NCI-H2227 (cell line): ENCODE measurements around the gene ISCU.

Experiments used
- DNase-seq: peaks from one replicate; lab custom pipeline; 2025; ENCODE audit not compliant: unreplicated experiment; lab: John Stamatoyannopoulos, UW

The ISCU gene

DNA sequence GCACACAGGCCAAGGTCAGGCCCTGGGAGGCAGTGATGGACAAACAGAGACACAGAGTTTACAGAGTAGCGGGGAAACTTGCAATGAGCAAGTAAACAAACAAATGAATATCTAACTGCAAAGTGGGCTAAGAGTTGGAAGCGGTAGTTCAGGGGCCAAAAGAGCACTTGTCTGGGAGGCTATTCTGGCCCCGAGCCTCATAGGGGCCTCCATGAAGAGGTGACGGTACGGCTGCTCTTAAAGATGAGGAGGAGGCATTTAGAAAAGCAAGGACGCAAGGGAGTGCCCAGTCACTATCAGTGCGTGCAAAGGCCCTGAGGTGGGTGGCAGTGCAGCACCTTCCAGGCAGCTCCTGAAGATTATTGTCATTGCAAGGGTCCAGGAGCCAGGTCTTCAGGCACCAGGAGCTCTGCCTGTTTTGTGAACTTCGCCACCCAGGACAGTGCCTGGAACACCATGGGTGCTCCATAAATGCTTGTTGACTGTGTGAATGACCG is 39.9 kb downstream of the ISCU start:
- DNase-seq: no peak

DNA sequence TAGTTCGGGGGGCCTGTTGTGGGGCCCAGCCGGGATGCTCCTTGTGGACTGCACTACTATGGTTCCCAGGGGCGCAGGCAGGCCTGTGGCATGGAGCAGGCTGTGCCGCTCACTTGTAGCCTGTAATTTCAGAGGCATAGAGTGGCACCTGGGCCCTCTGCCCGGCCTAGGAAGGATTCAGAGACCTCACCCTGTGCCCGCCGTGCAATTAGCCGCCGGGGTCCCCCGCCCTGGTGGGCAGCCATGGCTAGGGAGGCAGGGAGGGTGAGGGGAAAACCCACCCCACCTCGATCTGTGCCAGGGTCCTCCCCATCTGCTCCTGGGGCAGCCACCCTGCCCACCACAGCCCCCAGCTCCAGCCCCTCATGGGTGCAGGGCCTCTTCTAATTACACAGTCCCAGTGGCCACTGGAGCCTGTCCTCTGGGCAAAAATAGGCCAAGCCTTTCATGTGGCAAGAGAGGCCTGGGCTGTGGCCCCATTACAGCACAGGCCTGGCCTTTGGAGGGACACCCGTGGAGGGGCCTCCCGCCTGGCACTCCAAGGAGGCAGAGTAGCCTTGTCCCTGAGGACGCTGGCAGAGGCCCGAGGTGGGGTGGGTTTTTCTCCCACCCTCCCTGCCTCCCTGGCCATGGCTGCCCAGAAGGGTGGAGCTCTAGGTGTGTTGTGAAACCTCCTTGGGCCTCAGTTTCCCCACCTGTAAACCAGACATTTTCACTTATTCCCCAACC is 40.7 kb downstream of the ISCU start:
- no peak for DNase-seq

DNA sequence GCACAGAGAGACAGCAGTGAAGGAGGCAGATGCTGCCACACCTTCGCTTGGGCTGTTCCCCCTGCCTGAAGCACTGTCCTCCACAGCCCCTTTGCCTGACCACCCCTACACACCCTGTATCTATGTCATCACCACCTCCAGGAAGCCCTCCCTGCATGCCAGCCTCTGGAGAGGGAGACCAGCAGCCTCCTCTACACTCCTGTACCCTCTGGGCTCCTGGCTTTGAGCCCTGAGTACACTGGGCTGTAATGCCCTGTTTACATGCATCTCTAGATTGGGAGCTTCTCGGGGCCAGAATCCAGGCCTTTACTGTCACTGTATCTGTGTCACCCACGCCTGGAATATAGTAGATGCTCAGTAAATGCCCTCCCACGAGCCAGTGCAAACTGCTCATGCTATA is 41.3 kb downstream of the ISCU start:
- DNase-seq: no peak

DNA sequence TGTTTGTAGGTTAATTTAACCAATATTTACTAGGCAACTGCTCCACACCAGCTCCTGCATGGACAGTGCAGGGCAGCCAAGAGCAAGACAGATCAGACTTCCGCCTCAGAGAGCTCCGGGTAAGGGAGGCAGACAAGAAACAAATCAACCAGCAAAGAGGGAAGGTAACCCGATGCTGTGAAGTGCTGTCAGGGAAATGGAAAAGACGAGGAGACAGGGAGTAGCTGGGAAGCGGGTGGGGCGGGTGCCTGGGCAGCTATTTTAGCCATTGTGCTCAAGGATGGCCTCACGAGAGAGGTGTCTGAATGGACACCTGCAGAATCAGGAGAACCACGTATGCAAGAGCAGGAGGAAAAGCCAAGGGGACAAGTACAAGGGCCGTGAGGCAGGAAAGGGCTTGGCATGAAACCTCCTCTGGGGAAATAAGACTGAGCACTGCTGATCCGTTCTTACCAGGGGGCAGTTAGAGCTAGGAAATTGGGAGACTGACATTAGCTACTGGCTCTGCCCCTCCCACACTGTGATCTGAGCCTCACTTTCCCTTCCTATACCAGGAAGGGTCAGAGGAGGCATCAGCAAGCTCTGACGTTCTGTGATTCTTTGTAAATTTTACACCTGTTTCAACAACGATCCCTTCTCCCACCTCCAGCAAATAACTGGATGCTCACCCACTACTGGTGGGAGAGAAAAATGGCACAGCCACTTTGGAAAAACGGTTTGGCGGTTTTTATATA is 42.0 kb downstream of the ISCU start:
- no peak for DNase-seq

DNA sequence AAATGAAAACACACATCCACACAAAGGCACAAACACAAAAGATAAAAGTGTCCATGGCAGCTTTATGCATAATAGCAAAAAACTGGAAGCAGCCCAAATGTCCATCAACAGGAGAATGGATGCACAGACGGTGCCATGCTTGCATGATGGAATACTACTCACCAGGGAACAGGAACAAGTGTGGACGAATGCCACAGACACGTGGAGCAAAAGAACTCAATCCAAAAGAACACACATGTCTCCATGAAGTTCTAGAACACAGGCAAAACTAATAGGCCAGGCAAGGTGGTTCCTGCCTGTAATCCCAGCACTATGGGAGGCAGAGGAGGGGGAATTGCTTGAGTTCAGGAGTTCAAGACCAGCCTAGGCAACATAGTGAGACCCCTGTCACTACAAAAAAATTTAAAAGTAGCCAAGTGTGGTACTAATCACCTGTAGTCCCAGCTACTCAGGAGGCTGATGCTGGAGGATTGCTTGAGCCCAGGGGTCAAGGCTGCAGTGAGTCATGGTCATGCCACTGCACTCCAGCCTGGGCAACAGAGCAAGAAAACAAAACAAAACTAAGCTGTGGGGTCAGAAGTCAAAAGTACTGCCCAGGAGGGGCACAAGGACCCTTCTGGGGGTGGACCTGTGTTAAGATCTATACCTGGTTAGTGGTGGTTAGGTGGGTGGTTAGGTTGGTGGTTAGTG is 42.7 kb downstream of the ISCU start:
- DNase-seq: no peak

DNA sequence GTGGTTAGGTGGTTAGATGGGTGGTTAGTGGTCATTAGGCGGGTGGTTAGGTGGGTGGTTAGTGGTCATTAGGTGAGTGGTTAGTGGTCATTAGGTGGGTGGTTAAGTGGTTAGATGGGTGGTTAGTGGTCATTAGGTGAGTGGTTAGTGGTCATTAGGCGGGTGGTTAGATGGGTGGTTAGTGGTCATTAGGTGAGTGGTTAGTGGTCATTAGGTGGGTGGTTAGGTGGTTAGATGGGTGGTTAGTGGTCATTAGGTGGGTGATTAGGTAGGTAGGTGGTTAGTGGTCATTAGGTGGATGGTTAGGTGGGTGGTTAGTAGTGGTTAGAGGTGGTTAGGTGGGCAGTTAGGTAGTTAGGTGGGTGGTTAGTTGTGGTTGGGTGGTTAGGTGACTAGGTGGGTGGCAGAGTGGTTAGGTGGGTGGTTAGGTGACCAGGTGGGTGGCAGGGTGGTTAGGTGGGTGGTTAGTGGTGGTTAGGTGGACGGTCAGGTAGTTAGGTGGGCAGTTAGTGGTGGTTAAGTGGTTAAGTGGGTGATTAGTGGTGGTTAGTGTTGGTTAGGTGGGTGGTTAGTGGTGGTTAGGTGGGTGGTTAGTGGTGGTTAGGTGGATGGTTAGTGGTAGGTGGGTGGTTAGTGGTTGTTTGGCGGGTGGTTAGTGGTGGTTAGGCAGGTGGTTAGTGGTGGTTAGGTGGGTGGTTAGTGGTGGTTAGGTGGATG is 43.5 kb downstream of the ISCU start:
- no peak for DNase-seq

DNA sequence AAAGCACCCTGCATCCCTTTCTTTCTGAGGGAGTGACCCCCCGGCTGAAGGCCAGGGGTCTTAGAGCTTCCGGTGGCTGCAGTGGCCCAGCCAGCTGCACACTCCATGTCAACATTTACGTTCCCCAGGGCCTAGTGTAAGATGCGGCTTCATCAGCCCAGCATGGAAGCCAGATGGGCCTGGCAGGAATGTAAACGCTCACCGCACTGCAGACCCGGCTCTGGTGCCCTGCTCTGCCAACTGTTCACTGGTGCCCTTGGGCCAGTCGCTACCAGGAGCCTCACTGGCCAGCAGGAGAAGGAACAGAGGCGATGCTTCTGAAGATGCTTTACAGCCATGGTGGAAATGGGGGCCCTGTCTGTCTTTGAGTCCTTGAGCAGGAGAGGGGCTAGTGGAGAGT is 44.1 kb downstream of the ISCU start:
- no peak for DNase-seq

DNA sequence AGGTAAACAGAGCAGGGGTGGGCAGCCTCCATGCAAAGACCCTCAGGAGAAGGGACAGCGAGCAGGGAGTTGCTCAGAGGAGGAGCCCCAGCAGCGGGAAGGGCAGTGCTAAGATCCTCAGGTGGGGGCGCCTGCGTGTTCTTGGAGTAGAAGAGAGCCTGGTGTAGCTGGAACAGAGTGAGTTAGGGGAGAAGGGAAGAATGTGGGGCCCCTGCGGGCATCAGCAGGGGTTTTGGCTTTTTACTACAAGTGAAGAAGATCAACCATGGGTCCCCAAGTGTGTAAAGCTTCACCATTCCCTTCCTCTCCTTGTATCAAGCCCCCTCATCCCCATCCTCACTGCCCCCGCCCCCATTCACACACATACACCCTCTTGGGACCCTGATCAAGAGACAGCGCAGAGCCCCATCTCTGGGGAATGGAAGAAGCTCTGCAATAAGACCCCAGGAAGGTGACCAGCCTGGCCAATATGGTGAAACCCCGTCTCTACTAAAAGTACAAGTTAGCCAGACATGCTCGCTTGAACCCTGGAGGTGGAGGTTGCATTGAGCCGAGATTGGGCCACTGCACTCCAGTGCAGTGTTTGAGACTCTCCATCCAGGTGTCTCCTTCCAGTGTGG is 45.7 kb downstream of the ISCU start:
- no peak for DNase-seq

DNA sequence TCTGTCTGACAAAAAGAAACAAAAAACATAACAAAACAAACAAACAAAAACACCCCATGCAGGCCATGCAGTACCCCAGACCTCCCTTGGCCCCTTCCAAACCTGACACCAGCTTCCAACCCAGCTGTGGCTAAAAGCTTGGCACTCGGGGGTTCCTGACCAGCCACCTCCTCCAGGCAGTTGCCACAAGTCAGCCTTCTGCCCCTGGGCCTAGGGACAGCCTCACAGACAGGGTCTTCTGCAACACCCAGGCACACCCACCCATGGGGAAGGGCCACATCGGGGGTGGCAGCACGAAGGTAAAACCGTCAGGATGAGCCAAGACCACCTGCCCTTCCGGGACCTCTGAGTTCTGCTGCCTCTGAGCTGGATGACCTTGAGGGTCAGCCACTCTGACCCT is 46.2 kb downstream of the ISCU start:
- no peak for DNase-seq

DNA sequence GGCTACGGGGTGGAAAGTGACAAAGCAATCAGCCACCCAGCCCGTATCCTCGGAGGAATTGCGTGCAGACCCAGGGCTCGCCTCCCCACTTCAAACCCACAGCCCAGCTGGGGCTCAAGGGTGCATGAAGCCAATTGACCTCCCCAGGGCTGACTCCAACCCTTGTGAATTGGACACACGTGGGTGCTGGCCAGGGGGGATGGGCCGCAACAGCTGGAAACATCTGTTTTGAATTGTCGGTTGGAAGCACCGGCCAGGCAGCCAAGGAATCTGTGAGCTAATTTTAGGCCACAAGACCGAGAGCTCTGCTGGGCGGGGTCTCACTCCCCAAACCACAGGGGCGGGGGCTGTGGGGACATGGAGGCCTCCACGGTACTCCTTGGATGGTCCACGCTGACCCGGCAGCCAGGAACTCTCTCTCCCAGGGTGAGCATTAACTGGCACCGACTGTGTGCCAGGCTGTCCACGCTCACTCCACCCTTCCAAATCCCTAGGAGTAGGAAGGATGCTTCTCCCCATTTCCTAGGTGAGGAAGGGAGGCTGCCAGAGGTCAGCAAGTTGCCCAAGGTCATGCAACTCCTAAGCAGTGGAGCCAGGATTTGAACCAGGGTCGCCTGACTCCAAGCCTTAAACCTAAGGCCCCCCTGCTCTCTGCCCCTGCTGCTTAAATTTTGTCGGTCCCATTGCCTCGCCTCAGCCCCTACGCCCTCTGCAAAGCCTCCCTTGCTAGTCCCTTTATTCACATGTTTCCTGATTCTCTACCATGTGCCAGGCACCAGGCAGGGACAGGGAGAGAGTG is 47.3 kb downstream of the ISCU start:
- no peak for DNase-seq

DNA sequence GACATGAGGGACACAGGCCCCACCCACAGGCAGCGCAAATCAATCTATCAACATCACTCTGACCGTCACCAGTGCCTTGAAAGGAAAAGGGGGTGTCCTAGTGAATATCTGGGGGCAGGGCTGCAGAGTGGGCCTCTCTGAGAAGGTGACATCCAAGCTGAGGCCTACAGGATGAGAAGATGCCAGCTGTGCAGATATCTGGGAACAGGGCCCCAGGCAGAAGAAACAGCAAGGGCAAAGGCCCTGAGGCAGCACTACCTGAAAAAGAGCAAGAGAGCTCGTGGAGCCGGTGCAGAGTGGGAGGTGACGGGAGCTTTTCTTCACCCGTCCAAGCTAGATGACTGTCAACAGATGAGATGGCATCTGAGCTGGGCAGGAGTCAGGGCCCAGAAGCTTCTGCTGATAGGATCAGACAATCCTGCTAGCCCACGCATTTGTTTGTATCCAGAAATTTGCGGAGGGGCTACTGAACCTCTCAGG is 48.0 kb downstream of the ISCU start:
- DNase-seq: no peak

DNA sequence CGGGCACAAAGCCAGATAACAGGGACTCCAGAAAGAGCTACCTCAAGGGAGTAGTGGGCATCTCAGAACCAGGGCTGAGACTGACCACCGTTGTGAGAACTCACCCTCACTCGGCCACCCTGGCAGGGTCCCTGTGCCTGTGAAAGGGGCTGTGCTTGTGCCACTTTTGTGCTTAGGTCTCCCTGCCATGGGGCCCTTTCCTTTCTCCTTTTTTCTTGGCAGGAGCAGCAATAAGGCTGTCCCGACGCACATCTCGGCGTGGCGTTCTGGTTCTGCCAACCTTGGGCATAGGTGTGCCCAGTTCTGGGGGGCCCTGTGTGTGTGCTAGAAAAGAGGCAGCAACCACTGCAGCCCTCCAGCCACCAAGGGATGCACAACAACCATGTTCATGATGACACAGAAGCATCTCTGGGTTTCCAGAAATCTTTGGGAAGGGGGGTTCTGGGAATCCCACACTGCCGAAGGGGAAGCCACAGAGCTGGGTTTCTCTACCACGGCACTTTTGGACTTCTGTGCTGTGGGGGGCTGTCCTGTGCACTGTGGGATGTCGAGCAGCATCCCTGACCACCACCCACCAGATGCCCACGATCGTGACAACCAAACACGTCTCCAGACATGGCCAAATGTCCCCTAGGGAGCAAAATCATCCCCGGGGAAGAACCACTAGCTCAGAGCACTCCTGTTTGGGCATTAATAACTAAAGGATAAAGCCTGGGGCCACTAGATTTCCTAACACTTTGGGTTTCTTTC is 48.6 kb downstream of the ISCU start:
- no peak for DNase-seq

DNA sequence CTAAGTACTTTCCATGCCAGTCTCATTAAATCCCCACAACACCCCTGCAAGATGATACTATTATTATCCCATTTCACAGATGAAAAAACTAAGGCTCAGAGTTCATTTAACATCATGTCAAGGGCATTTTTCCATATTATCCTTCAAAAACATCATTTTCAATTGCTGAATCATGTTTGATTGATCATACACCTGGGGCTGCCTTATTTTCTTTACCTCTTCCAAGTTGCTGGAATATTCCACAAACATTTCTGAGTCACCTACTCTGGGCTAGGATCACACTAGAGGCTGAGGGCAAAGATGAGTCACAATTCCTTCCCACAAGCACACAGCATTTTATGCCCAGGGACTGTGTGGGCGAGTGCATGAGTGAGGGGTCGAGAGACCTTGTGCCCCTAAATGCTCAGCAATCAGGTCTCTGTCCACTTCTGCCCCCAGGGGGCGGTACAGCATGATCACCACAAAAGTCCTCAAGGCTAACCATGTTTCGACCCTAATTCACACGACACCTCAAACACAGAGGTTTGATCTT is 49.6 kb downstream of the ISCU start:
- no peak for DNase-seq

DNA sequence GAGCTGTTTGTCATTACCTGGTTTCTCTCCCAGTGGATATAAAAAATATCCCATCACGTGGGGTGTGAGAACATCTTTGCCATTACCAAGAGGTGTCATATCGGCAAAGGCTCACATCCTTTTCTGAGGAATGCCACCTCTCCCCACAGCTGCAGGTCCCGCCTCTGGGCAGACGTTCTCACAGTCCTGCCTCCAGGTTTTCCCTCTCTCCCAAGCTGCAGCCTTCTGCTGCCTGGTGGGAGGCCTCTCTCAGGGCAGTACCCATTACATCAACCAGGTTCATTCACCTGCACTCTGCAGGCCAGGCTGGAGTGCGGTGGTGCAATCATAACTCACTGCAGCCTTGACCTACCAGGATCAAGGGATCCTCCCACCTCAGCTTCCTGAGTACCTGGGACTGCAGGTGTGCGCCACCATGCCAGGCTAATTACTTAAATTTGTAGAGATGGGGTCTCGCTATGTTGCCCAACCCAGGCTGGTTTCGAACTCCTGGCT is 50.4 kb downstream of the ISCU start:
- peak; percentile 33 for DNase-seq

DNA sequence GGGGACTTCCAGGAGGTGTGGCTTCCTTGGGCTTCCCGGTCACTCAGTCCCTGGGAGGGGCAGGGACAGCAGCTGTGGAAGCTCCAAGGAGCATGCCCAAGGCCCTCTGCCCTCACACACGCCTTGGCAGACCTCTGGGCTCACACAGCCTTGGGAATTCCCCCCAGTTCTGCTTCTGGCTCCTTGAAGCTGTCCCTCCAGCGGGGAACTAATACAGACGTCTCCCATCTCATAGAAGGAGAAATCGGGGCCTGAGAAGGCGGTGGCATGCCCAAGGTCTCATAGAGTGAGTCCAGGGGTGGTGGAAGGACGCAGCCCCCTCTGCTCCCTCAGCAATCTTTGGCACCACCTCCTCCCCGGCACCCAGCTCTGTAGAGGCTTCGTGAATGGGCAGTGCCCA is 51.2 kb downstream of the ISCU start:
- DNase-seq: no peak

DNA sequence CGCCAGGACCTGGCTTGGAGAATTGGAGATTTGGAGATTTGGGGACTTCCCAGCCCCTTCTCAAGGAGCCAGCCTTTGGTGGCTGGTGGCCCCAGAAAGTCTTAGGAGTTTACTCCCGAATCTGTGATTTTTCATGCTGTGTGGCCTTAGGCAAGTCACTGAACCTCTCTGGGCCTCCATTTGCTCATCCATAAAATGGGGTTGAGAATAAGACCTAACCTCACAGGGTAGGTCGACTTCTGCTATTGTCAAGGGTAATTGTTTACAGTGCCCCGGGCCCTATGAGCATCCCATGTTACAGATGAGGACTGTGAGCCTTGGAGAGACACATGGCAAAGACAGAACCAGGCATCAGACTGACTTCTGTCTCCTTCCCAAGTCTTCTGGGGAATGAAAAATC is 51.6 kb downstream of the ISCU start:
- no peak for DNase-seq

DNA sequence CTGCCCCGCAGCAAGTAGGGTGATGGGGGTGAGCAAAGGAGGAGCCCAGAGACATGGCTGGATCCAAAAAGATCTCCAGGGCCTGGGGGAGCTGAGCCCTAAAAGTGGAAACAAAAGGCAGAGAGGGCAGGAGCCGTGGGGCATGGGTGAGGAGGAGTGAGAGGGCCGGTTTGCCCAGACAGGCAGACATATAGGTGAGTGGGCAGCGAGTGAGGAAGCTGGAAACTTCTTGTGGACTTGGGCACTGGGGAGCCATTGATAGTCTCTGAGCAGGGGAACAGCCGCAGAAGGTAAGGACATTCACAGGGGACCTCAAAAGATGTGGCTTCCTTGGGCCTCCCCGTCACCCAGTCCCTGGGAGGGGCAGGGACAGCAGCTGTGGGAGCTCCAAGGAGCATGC is 52.2 kb downstream of the ISCU start:
- no peak for DNase-seq

DNA sequence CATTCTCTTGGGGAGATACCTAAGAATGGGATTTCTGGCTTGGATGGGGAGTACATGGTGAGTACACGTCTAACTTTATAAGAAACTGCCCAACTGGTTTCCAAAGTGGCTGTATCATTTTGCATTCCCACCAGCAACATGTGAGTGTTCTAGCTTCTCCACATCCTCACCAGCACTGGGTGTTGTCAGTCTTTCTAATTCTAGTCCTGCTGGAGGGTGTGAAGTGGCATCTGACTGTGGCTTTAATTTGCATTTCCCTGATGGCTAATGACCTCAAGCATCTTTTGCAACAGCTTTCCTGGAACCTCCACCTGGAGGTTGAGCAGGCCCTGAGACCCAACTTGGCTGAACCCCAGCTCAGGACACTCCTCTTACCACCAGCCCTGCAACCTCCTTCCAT is 53.5 kb downstream of the ISCU start:
- no peak for DNase-seq

DNA sequence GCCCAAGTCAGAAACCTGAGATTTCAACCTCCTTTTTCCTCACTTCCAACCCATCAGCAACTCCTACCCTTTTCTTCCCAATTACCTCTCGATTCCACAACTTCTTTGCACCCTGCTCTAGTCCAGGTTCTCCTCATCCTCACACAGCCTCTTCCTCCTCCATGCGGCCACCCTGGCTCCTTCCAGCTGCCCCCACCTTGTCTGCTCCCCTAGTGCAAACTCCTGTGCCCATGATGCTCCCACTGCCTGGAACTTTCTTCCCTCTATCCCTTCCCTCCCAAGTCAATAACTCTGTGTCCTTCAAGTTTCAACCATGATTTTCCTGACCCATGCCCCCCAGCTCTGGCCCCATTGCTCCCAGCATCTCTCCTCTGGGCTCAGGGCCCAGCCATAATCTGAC is 54.0 kb downstream of the ISCU start:
- DNase-seq: no peak
